GM18520 (cell line): ENCODE data around the gene UBP1.
"Not testable (repeated sequence)": the region's sequence is repeated elsewhere in the genome, so short reads cannot be mapped to it uniquely, and the experiment has no call there.

Experiments used
- ATAC-seq: cut with Tn5 transposase; IDR thresholded peaks from one replicate; pipeline ENCODE4 v1.9.1; 2021; ENCODE audit not compliant: unreplicated experiment

UBP1 gene

DNA sequence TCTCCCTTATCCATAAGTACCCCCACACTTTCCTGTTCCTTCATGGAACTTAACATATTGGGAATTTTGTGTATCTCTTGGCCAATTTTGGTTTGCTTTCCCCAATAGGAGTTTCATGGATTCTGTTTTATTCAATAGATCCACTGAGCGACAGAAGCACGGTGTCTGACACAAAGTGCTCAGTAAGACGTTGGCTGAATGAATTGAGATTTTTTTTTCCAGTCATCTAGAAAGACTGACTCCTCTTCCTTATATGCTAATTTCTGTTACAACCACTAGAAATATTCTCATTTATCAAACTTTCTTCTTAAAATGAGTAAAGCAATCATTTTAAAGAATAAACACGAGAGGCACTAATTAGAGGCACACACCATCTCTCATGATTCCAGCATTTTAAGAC lies 48.1 kb downstream of the UBP1 start:
- ATAC-seq, result no peak

DNA sequence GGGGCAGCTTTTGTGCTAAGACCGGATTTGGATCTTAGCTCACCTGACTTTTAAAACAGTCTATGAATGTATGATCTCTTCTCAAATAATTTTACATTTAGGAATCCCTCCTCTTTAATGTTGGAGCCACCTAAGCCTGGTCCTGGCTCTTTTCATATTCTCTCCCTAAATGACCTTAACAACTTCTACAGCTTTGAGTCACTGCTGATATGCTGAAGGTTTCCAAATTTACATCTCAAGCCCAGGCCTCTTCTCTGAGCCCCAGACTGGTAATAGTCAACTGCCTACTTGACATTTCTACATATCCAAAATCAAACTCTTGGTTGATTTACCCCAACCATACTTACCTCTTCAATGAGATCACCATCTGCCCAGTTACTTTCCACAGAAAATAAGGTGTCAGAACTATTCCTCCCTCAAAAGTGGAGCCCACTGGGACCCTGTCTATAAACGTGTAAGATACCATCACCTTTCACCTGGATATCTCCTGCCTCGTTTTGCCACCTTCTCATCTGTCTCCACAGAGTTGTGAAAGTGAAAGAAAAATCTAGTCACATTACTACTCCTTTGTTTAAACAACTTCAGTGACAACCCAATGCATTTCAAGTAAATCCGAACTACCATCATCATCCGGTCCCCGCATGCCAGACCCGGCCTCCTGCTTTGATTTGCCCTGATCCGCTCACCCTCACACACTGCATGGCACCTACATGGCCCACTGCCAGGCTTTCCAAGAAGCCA lies 48.8 kb downstream of the UBP1 start:
- ATAC-seq, result no peak

GRCh38 chr3:33389908-33390307 lies 50.3 kb downstream of the UBP1 start:
- ATAC-seq, result no peak

DNA sequence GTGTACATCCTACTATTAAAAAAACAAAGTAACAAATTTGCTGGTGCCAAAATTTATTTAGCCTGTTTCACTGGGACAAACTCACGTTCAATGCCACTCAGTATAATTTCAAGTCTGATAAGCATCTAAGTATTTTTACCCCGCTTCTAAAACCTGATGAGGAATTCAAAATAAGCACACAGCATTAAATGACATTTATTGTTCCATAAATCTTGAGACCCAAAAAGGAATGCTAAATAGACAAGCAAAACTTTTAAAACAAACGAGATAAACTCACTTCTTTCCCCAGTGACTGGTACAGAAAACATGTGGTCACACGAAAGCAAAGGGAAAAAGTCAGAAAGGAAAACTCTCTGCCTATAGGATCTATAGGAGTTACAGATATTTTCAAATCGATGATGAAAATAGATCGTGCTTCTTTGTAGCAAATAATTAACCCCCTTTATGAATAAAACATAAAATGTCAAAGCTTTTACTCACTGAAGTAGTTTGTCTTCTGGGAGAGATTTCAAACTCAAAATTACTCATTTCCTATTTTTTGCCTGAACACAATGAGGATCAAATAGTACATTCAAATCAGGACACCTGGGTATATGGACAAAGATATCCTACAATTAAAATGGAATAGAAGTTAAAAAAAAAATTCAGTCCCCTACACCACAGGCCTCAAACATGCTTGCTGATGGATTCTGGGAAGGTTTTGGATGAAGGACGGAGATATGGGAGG lies 51.7 kb downstream of the UBP1 start:
- no peak for ATAC-seq

- ATAC-seq, result no peak
Measured at GRCh38 chr3:33386631-33387030, 53.6 kb downstream of the UBP1 start.

DNA sequence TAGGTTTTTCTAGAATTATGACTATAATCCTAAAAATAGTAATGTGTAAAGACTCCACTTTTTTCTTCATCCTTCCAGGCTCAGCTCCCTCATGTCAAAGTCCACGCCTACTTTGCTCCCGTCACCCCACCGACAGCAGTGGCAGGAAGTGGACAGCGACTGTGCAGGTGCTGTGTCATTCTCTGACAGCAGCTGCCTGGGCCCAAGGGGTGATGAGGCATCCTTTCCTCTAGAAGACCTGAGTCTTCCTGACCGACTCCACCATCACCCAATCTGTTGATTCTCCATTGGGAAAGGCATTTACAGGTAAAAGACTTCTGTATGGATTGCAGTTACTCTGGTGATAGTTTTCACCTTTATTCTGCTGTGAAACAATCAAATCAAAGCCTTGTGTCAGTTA lies 54.8 kb downstream of the UBP1 start:
- no peak for ATAC-seq

- no peak for ATAC-seq
Measured at GRCh38 chr3:33383951-33384350, 56.3 kb downstream of the UBP1 start.

DNA sequence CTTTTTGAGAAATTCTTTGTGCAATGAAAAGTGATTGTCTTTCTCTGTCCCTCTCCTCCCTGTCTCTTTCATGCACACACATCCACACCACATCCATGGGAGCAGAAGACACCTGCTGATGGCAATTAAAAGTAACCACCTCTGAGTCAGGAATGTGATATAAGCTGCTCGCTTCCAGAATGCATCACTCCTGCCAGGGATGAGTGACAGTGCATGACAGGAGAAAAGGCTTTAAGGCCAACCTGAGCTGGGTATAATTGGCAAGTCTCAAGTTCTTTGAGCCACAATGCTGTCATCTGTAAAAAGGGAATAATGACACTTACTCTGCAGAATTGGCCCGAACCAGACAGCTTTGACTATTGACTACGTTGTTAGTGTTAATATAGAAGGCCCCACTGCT lies 59.6 kb downstream of the UBP1 start:
- no peak for ATAC-seq

- ATAC-seq, result no peak
Measured at GRCh38 chr3:33377931-33378330, 62.3 kb downstream of the UBP1 start.

- ATAC-seq, result no peak
Measured at GRCh38 chr3:33377489-33377888, 62.7 kb downstream of the UBP1 start.

GRCh38 chr3:33373082-33373437 lies 67.1 kb downstream of the UBP1 start:
- ATAC-seq, result no peak

GRCh38 chr3:33372218-33373081 lies 67.8 kb downstream of the UBP1 start:
- ATAC-seq, result no peak

DNA sequence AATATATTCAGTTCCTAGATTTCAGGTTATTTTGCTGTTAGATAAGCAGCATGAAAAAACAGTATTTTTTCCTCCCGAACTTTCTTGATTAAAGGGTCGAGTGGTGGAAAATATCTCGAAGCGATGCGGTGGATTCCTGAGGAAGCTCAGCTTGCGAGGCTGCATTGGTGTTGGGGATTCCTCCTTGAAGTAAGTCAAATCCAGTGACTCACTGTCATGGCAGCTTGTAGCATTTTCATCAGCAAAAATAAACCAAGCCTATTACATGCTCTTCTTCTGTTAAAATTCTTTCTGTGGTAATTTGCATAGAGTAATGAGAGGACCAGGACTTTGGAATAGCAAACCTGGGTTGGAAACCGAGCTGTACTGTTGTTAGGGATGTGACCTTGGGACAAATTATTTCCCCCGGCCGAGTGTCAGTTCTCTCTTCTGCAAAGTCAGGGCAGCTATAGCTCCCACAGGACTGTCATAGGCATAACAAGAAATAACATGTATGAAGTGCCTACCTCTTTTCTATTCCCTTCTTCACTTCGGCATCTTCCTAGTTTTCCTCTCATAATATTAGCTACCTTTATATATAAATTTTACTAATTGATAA lies 75.6 kb downstream of the UBP1 start:
- no peak for ATAC-seq

GRCh38 chr3:33364060-33364459 lies 76.1 kb downstream of the UBP1 start:
- ATAC-seq, result no peak

DNA sequence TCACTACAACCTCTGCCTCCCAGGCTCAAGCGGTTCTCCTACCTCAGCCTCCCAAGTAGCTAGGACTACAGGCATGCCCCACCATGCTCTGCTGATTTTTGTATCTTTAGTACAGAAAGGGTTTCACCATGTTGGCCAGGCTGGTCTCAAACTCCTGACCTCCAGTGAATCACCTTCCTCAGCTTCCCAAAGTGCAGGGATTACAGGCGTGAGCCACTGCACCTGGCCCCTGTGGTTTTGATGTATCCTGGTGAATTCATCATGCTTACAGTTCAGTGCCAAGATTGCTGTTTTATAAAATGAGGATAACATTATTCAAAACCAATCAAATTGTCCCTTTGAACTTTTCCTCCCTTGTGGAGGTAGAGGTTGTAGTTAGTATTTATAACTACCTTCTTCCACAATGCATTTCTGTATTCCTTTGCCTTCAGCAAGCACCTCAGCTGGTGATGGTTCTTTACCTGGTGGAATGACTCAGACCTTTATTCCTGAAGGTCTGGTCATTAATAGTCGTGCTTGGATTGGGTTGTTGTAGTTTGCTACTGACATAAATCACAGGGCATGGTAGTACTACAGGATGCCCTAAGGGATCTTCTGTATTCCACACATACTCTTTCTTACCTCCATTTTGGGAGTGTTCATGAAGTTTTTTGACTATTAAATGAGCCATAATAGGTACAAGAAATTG lies 76.9 kb downstream of the UBP1 start:
- no peak for ATAC-seq

DNA sequence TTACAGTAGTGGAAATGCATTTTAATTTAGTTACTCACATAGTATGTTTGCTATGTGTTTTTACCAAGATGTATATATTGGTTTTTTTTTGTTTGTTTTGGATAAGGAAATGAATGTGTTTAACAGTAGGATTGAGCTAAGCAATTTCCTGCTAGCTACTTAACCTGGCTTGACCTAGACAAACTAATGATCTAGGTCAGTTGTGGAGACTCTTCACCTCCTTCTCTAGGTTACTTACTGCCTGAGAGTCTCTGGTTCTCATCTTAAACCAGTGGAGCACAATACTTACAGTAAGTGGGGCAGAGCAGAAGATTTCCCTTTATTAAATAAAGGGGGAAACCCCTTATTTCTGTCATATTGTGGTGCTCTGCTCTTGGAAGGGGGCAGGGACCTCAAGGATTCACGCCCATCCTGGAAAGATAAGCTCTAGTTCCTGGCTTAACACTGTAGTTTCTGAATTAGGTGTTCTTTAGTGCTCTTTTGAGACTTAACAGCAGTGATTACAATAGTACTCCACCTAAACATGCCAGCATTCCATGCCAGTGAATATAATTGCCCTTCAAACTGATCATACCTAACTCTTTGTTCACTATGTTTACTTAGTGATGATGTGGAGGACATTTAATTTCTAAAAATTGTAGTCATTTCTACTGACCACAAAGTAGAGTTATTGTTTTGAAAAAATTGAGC lies 79.9 kb downstream of the UBP1 start:
- ATAC-seq, result no peak

DNA sequence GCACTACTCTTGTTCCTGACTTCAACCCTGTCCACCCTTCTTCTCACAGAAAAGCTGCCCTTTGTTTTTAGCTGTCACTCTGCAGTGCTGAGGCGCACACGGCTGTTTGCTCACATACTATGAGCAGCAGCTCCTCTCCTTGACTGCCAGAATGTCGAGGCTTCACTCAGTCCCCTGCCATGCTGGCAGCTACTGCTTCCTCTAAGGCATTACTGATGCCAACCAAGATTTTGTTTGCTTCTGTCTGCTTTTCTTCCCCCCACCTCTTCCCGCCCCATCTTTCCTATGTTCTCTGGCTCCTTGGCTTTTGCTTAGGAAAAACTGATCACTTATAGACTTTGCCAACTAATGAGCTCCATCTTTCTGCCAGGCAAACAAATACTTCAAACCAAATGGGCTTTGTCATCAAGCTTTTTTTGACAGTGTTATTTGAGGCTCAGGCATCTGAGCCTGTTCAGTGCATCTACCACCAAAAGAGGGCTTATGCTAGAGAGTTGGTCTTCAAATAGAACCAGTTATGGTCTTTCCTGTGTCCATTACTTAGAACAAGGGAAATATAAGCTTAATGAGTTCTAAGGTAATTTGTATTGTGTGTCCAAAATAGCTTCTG lies 81.9 kb downstream of the UBP1 start:
- no peak for ATAC-seq

DNA sequence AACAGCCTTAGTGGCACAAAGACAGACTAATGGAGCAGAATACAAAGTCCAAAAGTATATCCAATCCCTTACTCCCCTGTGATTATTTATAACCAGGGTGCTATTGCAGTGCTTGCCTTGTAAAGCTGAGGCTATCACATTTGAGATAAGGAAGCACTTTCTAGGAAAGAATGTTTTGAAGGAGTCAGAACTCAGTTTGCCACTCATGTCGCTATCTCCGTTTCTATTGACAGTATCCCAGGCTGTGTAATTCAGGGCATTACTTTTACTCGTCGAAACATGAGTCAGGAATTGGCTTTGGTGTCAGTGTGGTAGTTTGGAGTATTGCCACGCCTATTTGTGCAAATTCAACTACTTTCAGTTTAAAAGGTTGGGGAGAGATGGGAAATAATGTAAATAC lies 84.6 kb downstream of the UBP1 start:
- ATAC-seq, result no peak

GRCh38 chr3:33339758-33340157 lies 100.4 kb downstream of the UBP1 start:
- ATAC-seq, result no peak

GRCh38 chr3:33338936-33339465 lies 101.2 kb downstream of the UBP1 start:
- not testable (repeated sequence) for ATAC-seq
